Activated CD4-positive, CD25-positive, alpha-beta regulatory T cell treated with anti-CD3 and anti-CD28 coated beads, Interleukin-2, amount 50 U/mL, for 24 hours (primary cell): ENCODE results near the gene HSPA6.
"Not testable (repeated sequence)": the region's sequence is repeated elsewhere in the genome, so short reads cannot be mapped to it uniquely, and the experiment has no call there.

Experiments used
- ATAC-seq, 2 donors: fragments of 150-1000 bp; cut with Tn5 transposase; one replicate each; pipeline ENCODE4 v1.10.0; 2021; ENCODE audit warnings: mild to moderate bottlenecking in 1 of 2, moderate library complexity in 1 of 2

HSPA6 gene

DNA sequence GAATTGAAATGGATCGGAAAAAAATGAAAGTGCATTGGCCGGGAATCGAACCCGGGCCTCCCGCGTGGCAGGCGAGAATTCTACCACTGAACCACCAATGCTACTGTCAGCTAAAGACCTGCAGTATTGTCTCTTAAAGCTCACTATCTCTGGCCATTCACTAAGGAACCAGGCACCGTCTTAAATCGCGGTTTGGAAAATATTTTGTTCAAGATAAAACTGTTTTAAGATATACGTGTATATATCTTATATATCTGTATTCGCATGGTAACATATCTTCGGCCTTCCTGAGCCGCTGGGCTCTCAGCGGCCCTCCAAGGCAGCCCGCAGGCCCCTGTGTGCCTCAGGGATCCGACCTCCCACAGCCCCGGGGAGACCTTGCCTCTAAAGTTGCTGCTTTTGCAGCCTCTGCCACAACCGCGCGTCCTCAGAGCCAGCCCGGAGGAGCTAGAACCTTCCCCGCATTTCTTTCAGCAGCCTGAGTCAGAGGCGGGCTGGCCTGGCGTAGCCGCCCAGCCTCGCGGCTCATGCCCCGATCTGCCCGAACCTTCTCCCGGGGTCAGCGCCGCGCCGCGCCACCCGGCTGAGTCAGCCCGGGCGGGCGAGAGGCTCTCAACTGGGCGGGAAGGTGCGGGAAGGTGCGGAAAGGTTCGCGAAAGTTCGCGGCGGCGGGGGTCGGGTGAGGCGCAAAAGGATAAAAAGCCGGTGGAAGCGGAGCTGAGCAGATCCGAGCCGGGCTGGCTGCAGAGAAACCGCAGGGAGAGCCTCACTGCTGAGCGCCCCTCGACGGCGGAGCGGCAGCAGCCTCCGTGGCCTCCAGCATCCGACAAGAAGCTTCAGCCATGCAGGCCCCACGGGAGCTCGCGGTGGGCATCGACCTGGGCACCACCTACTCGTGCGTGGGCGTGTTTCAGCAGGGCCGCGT, at the start of gene HSPA6:
TSS of gene HSPA6 (plus strand) at position 724 of the 925 bp plus-strand sequence. CDS start at position 843, 119 bp downstream.
- peak; percentile 67 to 71 for ATAC-seq

DNA sequence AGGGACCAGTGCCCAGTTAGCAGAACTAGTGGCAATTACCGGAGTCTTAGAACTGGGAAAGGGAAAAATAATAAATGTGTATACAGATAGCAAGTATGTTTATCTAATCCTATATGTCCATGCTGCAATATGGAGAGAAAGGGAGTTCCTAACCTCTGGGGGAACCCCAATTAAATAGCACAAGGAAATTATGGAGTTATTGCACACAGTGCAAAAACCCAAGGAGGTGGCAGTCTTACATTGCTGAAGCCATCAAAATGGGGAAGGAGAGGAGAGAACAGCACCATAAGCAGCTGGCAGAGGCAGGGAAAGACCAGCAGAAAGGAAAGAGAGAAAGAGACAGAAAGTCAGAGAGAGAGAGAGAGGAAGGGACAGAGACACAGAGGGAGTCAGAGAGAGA, 46.6 kb upstream of the HSPA6 start:
- not testable (repeated sequence) for ATAC-seq

DNA sequence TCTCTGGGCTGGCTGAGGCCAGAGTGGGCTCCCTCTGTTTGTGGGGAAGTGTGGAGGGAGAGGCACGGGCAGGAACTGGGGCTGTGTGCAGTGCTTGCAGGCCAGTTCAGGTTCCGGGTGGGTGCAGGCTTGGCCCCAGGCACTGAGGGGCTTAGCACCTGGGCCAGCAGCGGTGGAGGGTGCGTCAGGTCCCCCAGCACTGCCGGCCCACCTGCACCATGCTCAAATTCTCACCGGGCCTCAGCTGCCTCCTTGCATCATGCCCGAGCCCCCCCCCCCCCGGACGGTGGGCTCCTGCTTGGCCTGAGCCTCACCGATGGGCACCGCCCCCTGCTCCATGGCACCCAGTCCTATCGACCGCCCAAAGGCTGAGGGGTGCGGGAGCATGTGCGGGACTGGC, 45.4 kb upstream of the HSPA6 start:
- ATAC-seq = no peak

DNA sequence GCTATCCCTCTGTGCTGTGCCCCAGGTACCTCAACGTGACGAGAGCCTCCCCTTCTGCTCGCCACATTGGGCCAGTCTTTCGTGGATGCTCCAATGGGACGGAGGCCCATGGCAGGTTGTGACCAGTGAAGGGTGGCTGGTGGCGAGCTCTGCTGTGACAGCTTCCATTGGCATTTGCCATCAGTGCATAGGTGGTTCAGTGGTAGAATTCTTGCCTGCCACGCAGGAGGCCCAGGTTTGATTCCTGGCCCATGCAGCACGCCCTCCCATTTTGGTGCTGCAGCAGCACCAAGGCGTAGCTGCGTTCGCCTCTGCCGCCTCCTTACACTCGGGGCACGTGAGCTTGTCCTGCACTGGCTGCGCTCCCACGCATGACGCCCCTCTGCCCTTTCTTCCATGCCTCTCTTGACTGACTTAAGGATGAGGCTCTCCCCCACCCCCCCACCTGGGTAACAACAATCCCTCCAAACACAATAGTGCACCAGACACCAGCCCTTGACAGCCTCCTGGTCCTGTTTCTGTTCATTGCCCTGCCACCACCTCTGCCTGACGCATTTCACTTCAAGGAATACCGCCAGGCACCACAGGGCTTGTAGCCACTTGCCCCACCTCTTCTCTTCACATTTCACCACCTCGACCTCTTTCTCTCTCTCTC, 43.8 kb upstream of the HSPA6 start:
- ATAC-seq = no peak

DNA sequence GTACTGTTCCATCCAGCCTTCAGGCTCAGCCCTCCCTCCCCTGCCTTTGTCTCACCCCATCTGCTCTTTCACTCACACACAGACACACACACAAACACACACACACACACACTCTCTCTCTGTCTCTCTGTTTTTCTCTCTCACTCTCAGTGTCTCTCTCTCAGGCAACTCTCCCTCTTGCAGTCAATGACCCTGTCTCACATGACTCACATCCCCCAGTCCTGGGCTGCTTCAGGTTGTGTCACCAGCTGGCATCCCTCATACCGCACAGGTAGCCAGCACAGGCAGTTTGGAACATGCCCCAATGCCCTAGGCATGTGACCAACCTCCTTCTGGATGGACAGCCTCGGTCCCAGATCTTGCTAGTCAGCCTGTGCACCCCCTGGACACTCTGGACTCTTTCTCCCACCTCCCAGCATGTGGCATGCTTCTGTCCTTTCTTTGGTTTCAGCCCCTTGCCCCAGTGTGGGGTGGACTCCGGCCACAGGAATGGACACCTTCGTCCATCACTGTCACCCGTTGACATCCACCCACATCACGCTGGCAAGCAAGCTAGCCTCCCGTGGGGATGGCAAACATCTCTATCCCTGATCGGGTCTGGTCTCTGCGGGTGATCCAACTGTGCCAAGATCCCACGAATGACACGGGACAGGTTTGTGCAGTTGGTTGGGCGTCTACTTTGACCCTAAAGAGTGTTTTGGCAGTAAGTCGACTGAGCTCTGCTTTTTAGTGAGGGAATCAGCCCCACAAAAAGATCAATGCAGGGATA, 42.5 kb upstream of the HSPA6 start:
- no peak for ATAC-seq

DNA sequence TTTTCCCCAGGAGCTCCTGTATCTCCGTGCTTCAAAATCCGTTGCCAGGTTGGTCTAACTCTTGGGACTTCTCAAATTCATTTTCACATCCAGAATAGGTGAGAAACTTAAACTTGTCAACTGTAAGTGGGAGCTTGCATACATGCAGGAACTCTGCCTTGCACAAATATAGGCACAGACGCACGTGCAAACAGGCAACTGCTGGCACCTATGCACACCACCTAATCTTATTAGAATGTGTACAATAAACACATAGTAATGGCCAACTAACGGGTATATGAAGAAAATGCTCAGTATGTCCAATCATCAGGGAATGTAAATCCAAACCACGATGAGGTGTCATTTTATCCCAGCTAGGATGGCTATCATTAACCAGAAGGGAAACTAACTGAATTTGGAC, 41.7 kb upstream of the HSPA6 start:
- ATAC-seq = no peak

DNA sequence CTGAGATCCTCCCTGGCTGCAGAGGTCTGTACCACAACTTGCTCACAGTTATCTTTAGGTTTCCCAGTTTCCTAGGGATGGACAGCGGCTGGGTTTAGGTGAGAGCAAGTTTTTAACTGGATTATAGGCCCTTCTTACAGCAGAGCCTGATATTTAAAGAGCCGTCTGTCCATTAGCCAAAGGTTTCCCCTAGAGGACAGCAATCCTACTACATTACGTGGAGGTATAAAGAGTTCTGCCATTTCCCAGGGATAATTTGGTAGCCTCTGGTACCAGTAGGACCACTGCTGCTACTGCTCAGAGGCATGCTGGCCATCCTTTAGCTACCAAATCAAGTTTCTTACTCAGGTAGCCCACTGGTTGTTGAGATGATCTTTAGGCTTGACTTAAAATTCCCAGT, 41.0 kb upstream of the HSPA6 start:
- no peak for ATAC-seq

DNA sequence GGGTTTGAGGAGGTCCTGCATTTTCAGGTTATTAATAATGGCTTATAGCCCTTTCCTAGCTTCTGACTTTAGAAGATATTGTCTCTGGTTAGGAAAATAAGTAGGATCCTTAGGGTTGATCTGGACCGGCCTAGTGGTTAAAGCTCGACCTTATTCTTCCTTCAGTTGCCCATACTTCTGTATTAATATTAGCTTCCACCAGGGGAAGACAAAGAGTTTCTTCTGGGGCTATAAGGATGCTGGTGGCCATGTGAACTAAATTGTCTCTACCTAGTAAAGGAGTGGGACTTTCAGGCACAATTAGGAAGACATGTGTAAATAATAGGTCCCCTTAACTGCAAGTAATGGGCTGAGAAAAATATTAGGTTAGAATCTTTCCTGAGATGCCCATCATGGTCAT, 39.7 kb upstream of the HSPA6 start:
- ATAC-seq = no peak

DNA sequence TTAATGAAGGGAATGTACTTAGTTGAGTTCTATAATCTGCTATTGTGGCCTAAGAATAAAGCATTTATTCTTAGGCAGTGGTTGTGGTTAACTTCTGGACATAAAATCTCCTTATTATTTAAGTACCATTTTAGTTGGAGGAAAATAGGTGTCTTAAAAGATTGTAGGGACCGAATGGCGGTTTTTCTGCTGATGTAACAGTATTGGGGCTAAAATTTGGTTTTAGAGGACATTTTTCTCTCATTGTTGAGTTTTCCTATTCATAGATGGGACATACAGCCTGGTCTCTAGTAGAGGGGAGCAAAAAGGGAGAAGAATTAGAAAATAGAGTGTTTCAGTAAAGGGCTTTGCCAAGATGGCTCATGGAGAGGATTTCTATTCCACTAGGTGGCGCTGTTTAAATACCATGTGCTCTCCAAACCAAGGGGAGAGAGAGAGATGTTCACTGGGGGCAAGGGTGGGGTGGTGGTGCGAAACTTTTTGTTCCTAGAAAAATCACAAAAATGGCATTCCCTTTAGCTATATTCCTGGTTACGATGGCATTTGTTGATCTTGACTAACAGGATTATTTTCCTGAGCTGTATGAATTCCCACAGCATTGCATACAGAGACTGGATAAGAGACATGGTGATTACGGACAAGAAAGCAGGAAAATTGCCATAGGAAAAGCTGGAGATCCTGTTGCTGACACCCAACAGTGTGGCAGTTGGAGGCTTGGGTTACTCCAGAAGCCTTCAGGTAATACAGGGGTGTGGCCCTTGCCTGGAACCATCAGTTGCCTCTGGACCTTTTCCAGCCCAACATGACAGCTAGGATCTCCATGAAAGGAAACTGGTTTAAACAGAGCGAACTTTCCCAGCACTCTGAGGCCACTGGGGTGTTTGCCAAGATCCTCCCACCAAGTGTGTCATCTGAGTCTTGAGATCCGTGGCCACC, 37.3 kb upstream of the HSPA6 start:
- peak; percentile 48 to 73 for ATAC-seq

DNA sequence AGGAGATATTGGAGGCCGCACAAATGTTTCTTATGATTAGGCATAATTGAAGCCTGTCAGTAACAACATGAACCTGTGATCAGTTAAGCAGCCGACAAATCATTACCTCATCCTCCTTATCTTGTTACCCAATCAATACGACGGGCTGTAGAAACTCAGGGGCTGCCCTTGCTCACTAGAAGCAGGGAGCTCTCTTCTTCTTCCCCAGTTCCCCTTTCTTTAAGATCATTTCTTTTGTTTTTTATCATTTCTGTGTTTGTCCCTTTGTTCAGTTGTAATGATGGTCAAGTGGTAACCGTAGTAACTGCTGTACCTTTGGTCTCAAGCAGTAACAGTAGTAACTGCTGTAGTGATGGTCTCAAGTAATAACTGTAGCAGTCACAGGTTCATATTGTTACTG, 32.9 kb upstream of the HSPA6 start:
- ATAC-seq = peak; percentile 53 to 58

DNA sequence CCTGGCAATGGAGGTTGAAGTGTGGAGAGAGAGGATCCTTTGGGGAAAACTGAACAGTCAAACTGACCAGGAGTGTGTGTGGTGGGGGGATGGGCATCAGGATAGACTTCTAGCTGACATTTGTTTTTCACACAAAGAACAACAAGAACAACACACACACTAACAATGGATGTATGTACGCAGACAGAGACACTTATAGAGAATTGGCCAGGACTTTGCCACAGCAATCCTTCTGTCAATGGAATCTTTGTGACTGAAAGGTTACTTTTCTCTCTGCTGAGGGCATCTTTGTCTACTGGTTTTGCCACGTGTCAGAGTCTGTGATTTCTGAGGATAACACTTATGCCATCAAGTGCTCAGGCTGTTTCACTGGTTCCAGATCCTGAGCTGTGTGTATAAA, 31.5 kb upstream of the HSPA6 start:
- ATAC-seq = no peak

DNA sequence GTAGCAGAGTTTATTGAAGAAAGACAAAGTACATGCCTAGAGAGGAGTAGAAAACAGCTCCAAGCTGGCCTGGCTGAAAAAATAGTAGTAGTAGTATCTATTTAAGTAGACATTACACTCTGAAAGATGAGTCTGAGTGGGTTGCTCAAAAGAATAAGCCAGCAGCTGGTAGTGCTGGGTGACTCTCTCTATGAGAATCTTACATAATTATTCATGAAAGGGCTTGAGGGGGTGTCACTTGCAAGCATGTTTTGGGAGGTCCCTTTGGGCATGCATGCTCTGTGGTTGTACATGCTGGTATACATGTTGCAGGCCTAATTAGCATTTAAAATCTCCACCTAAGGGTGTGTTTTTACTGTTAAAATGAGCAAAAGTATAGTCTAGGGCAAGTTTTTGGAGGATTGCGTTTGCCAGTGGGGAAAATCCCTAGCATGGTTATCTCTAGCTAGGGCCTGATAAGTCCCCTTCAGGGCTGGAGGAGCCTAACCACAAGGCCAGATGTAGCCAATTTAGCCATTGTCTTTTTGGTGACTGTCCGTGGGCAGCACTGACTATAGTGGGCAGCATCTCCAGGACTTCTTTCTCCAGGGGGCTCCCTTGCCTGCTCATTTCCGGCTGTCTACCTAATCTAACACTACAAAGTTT, 30.1 kb upstream of the HSPA6 start:
- ATAC-seq = no peak

DNA sequence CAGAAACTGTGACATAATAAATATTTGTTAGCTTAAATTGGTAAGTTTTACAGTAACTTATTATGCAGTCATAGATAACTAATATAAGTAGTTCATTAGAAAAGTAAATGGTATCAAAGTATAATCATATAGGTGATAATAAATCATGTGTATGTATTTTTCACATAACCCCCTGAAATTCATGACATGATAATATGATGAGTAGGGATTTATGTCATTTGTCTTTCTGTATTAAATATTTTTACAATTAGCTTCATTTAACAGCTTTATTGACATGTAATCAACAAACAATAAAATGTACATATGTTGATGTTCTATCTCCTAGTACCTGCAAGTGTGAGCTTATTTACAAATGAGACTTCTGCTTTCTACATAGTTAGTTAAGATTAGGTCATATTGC, 28.9 kb upstream of the HSPA6 start:
- ATAC-seq = no peak

DNA sequence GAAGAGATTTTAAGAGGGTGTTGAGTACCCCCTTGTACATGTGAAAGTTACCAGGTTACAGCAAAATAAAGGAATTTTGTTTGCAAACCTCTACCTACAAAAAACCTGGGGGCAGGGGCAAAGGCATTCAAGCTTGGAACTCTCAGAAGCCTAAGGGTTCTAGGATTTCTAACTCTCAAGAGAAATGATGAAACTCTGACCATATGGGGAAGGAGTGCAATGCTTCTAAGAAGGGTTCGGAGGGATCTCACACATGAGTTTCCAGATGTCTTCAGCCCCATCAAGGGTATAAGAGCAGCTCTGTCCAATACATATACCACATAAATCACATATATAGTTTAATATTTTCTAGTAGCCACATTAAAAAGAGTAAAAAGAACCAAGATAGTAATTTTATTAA, 26.4 kb upstream of the HSPA6 start:
- ATAC-seq = no peak

DNA sequence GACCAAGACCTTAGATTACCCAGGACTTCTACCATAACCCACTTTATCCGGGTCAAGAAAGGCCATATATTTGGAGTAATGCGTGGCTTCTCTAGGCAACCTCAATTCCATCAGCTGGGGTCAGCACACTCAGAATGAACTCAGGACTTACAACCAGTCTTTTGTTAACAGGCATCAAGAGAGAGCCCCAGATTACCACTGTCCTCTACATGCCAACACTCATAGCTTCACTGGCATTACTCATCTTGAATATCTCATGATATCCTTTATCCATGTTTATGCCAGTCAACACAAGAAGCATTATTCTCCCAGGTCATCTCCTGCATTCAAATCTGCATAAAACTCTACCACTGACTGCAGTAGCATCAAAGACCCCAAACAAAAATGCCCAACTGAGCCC, 25.7 kb upstream of the HSPA6 start:
- no peak for ATAC-seq

DNA sequence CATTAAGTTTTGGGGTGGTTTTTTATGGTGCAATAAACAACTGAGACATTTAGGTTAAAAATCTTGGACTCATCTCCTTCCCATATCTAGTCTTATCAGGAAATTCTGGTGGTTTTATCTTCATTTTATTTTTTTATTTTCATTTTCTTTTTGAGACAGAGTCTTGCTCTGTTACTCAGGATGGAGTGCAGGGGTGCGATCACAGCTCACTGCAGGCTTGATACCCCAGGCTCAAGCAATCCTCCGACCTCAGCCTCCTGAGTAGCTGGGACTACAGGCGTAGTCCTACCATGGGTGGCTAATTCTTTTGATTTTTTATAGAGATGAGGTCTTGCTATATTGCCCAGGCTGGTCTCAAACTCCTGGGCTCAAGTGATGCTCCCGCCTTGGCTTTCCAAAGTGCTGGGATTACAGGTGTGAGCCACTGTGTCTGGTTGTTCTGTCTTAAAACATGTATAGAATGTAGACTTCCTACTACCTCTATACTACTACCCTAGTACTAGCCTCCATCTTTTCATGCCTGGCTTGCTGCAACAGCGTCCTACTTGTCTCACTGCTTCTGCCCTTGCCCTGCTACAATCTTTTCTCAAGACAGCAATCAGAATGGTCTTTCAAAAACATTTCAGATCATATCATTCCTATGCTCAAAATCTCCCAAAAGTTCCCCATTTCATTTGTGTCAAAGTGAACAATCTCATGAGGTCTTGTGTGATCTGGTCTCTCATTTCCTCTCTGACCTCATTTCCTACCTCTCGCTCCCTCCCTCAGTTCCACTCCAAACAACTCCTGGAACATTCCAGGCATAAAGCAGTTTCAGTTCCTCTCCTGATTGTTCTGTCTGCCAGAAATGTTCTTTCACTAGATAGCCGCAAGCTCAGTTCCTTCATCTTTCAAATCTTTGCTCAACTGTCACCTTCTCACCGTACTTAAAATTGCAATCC, 25.0 kb upstream of the HSPA6 start:
- no peak for ATAC-seq

DNA sequence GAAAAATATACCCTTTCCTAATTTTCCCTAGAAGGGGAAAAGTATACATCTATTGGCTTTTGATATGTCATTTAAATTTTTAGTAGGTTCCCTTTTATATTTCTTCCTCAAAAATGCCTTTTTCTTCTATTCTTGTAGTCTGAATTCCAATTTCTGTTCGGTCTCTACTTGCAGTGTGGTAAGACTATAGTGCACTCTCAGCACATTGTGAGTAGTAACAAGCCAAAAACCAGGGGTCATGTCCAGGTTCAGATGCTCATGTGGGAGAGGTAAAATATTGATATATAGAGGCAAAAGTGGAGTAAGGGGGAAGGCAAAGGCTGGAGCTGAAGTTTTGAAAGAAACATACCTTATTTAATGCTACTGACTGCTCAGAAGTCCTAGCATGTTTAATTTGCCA, 23.1 kb upstream of the HSPA6 start:
- ATAC-seq = no peak

DNA sequence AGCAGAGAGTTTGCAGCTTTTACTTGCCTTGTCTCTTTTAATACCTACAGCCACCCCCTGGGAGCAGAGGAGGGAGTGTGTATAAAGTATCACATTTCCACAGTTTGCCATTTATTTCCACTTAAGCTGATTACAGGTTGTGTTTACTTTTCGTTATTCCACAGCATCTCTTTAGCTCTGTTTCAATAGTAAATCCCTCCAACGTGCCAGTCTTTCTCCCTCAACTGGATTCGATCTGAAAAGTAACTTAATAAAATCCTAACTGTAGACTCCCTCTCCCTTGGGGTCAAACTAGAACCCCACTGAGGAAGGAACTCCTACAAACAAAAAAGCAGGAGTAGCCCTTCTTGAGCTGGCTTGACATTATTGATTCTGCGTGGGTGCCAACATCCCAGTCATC, 22.2 kb upstream of the HSPA6 start:
- no peak for ATAC-seq

DNA sequence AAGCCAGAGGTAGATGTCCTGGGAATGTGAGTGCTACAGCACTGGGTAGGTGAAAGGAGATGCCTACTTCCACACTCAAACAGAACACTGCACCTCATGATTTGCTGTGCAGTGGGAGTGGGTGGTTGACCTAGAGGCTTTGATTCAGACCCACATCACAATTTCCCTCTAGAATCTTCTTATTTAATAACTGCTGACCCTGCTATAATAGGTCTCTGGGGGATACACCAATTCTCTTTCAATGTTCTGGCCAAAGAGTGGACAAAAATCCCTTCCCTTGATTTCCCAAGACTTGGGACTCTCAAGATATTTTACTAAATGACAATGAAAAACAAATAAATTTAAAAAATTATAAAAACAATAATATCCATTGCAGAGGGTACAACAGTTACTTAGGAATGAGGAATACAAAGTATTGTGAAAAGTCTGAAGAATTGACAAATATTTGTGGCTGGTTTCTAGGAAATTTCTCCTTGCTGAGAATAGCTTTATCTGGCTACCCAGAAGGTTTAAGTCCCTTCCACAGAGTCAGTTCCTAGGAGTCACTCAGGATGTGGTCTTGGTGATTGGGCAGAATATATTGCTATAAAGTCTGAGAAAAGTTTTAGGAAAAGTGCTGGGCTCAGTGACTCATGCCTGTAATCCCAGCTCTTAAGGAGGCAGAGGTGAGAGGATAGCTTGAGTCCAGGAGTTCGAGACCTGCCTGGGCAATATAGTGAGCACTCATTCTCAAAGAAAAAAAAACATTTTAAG, 21.5 kb upstream of the HSPA6 start:
- no peak for ATAC-seq

DNA sequence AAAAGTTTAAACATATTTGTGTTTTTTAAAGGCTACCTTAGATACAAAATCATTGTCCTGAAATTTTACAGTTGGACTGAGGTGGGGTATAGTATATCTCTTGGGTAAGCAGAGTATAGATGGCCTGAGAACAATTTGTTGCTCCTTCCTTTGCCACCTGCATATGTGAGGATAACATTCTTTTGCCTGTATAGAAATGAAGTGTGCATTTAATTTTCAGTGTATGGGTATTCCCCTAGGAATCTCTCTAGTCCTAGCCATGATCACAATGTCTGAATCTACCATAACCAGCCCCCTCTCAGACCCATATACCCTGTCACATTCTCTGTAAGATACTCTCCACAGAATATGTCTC, 21.0 kb upstream of the HSPA6 start:
- no peak for ATAC-seq
